SK-N-MC (cell line): ENCODE measurements around the gene HECA.

Experiments used
- DNase-seq: peaks from one replicate; pipeline ENCODE4 v3.0.0-alpha.2; 2011; ENCODE audit warnings: low read depth, low spot score
- H3K27ac ChIP-seq: fragments of 200-600 bp; sonication (generic); 2 replicates; pipeline ENCODE4 v1.5.1; 2016; ENCODE audit warnings: mixed run types
- H3K36me3 ChIP-seq: fragments of 200-600 bp; sonication (generic); 2 replicates; pipeline ENCODE4 v1.6.1; 2017; ENCODE audit warnings: antibody characterized with exemption, low read length, mixed read lengths; ENCODE audit not compliant: insufficient read depth
- H3K4me3 ChIP-seq: fragments of 200-600 bp; sonication (generic); 2 replicates; pipeline ENCODE4 v1.5.1; 2016
- H3K9ac ChIP-seq: fragments of 200-600 bp; sonication (generic); 2 replicates; pipeline ENCODE4 v1.8.0; 2017; ENCODE audit warnings: mixed run types, mixed read lengths; ENCODE audit not compliant: insufficient read length
- H3K9me3 ChIP-seq: fragments of 200-600 bp; sonication (generic); 2 replicates; pipeline ENCODE4 v1.6.1; 2017; ENCODE audit warnings: low read depth, mild to moderate bottlenecking, antibody characterized with exemption, low read length, moderate library complexity, mixed read lengths
- EZH2 ChIP-seq: fragments of 200-600 bp; sonication (generic); IDR thresholded peaks from one replicate; pipeline ENCODE4 v1.6.1; 2017; ENCODE audit warnings: antibody characterized with exemption
- FOXP2 ChIP-seq: optimal IDR thresholded peaks from 2 replicates; pipeline ENCODE3; 2011; ENCODE audit warnings: mild to moderate bottlenecking, moderate library complexity; ENCODE audit not compliant: insufficient read depth; ENCODE audit errors: extremely low read length, control extremely low read depth
- POLR2AphosphoS5 ChIP-seq: IDR thresholded peaks from 2 replicates; pipeline ENCODE4 v1.6.1; 2012; ENCODE audit warnings: mild to moderate bottlenecking, low read depth, low read length, borderline replicate concordance

HECA gene

DNA sequence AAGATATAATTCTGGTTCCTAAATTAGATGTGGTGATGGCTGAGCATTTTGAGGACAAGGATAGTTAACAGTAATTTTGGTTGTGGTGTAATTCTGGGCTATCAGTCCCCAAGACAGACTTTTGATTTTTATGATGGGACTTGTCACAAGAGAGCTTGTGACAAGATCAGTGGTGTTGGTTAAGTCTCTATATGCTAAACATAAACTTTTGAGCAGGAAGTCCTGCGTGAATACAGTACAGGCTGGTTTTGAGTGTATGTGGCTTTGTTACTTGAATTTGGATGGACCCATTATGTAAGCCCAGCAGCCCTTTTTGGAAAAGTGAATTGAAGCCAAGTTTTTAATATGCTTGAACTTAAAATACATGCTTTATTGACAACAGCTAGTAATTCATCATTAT lies 38.9 kb downstream of the HECA start:
- no peak for TF ChIP-seq EZH2
- no peak for TF ChIP-seq FOXP2
- TF ChIP-seq POLR2AphosphoS5 = no peak
- no peak overlapping the region for H3K4me3 ChIP-seq
- DNase-seq = no peak
- H3K27ac ChIP-seq = no peak overlapping the region
- H3K36me3 ChIP-seq = peaks cover 83% of the 10 kb centered on the region
- no peaks in the 10 kb centered on the region for H3K9me3 ChIP-seq
- H3K9ac ChIP-seq = no peak overlapping the region

- no peaks in the 10 kb centered on the region for H3K9me3 ChIP-seq
- no peak overlapping the region for H3K9ac ChIP-seq
- peaks cover 84% of the 10 kb centered on the region for H3K36me3 ChIP-seq
- DNase-seq = no peak
- no peak overlapping the region for H3K4me3 ChIP-seq
- no peak overlapping the region for H3K27ac ChIP-seq
- no peak for TF ChIP-seq POLR2AphosphoS5
- no peak for TF ChIP-seq EZH2
- TF ChIP-seq FOXP2 = no peak
These were observed 40.1 kb downstream of the HECA start for GRCh38 chr6:139174961-139175360.

DNA sequence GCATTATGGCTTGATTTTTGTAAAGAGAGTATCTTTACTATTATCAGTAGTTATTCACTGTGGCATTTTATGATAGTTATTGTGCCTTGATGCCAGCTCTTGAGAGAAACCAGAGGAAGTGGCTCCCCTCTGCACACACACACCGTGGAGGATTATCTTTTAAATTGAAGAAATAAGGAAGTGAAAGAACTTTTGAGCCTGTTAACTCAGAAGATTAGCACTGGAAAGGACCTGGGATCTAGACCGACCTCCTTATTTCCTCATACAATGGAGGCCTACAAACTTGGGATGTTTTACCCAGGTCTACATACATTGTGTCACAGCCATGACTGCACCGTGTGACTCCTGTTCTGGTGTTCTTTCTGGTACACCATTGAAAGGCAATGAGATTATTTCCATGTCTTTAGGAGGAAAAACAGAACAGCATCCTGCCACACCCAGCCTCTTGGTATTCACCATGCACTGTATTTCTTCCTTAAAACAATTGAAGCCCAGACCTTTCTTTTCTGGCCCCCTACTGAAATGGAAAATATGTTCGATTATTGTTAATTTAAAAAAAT lies 40.6 kb downstream of the HECA start:
- peaks cover 87% of the 10 kb centered on the region for H3K36me3 ChIP-seq
- no peak for TF ChIP-seq POLR2AphosphoS5
- no peak overlapping the region for H3K9ac ChIP-seq
- no peaks in the 10 kb centered on the region for H3K9me3 ChIP-seq
- H3K27ac ChIP-seq = no peak overlapping the region
- H3K4me3 ChIP-seq = no peak overlapping the region
- no peak for DNase-seq

DNA sequence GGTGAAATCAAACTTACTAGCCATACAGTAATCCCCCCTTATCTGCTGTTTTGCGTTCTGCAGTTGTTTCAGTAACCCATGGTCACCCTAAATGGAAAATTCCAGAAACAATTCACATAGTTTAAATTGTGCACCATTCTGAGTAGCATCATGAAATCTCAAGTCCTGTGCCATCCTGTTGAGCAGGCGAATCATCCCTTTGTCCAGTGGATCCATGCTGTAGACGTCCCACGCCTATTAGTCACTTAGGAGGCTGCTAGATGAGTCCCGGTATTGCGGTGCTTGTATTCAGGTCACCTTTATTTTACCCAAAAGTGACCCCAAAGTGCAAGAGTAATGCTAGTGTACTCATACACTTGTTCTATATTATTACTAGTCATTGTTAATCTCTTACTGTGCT lies 46.4 kb downstream of the HECA start:
- TF ChIP-seq POLR2AphosphoS5 = no peak
- no peak for TF ChIP-seq EZH2
- no peak for TF ChIP-seq FOXP2
- peaks cover 51% of the 10 kb centered on the region for H3K36me3 ChIP-seq
- H3K9me3 ChIP-seq = no peaks in the 10 kb centered on the region
- H3K4me3 ChIP-seq = no peak overlapping the region
- no peak overlapping the region for H3K9ac ChIP-seq
- H3K27ac ChIP-seq = no peak overlapping the region
- DNase-seq = no peak

- Histone ChIP-seq H3K27ac (no peak overlapping the region), H3K9me3 (no peaks in the 10 kb centered on the region), H3K4me3 (no peak overlapping the region), H3K36me3 (peaks cover 23% of the 10 kb centered on the region), H3K9ac (no peak overlapping the region)
- DNase-seq = no peak
- TF ChIP-seq POLR2AphosphoS5 (no peak), EZH2 (no peak), FOXP2 (no peak)
These were observed 49.2 kb downstream of the HECA start for GRCh38 chr6:139184047-139184446.

GRCh38 chr6:139184459-139184858 lies 49.6 kb downstream of the HECA start:
- TF ChIP-seq POLR2AphosphoS5 = no peak
- no peak for TF ChIP-seq FOXP2
- no peak for TF ChIP-seq EZH2
- DNase-seq = no peak
- H3K9me3 ChIP-seq = no peaks in the 10 kb centered on the region
- no peak overlapping the region for H3K9ac ChIP-seq
- H3K36me3 ChIP-seq = peaks cover 19% of the 10 kb centered on the region
- no peak overlapping the region for H3K27ac ChIP-seq
- no peak overlapping the region for H3K4me3 ChIP-seq

DNA sequence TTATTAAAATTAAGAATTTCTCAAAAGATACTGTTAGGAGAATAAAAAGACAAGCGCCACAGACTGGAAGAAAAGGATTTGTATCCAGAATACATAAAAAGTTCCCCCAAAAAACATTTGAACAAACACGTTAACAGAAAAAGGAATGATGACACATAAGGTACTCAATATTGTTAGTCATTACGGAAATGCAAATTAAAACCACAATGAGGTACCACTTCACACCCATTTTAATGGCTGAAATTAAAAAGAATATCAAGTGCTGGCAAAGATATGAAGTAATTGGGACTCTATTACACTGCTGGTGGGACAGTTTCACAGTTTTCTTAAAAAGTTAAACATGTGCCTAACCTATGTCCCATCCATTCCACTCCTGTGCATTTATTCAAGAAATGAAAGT lies 51.4 kb downstream of the HECA start:
- no peaks in the 10 kb centered on the region for H3K9me3 ChIP-seq
- H3K36me3 ChIP-seq = peaks cover 4% of the 10 kb centered on the region
- H3K9ac ChIP-seq = no peak overlapping the region
- TF ChIP-seq EZH2 (no peak), FOXP2 (no peak), POLR2AphosphoS5 (no peak)
- no peak for DNase-seq
- no peak overlapping the region for H3K27ac ChIP-seq
- no peak overlapping the region for H3K4me3 ChIP-seq

GRCh38 chr6:139186692-139187091 lies 51.8 kb downstream of the HECA start:
- TF ChIP-seq POLR2AphosphoS5 (no peak), FOXP2 (no peak), EZH2 (no peak)
- Histone ChIP-seq H3K9me3 (no peaks in the 10 kb centered on the region), H3K9ac (no peak overlapping the region), H3K27ac (no peak overlapping the region), H3K4me3 (no peak overlapping the region), H3K36me3 (peaks cover 4% of the 10 kb centered on the region)
- DNase-seq = no peak

DNA sequence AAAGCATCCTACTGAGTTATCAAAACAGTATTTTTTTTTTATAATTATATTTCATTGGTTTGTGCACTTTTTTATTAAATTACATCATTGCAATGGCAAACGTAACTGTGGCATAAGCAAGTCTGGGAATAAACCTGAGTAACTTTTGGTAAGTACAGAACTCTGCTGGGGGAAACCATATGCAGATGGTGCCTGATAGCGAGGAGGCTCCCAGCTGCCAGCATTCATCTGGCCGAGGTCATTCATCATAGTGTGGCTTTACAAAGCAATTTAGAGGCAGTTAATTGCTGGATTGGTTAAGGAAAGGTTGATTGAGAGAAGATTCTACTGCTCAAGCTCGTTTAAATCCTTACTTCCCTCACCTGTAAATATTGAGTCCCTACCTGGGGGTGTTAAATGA lies 52.6 kb downstream of the HECA start:
- no peaks in the 10 kb centered on the region for H3K9me3 ChIP-seq
- H3K27ac ChIP-seq = no peak overlapping the region
- no peak overlapping the region for H3K4me3 ChIP-seq
- DNase-seq = no peak
- H3K9ac ChIP-seq = no peak overlapping the region
- H3K36me3 ChIP-seq = no peaks in the 10 kb centered on the region
- no peak for TF ChIP-seq EZH2
- no peak for TF ChIP-seq POLR2AphosphoS5
- no peak for TF ChIP-seq FOXP2

DNA sequence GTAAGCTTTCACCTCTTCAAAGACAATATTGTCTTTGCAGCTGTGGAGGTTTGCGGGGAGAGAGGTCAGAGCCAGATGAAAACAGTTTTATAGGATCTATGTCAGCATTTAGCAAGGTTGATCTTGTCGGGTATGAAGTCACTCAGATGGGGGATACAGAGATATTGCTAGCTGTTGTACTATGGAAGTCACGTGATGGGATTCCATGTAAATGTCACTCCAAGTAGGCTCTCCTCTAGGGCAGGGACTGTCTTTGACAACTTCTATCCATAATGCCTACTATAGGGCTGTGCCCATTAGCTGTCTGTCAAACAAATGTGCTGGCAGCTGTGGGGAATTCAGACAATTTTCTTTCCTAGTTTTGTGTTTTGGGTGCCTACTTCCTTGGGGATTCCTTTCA lies 54.8 kb downstream of the HECA start:
- Histone ChIP-seq H3K4me3 (no peak overlapping the region), H3K9me3 (no peaks in the 10 kb centered on the region), H3K36me3 (no peaks in the 10 kb centered on the region), H3K27ac (no peak overlapping the region), H3K9ac (no peak overlapping the region)
- TF ChIP-seq FOXP2 = no peak
- TF ChIP-seq POLR2AphosphoS5 = no peak
- TF ChIP-seq EZH2 = no peak
- no peak for DNase-seq
